ENCODE data around the gene PMEPA1. TPM values are rescaled to one million over a fixed set of nuclear protein-coding genes. Genes with fewer than 3 reads are reported as not detected.
A peak's percentile ranks its signal among the peaks of the same experiment; 100 is the strongest.

Gene PMEPA1
- total and polyA plus RNA-seq, 2 experiments from 2014 or later: 7.3 to 15.4 TPM

DNA sequence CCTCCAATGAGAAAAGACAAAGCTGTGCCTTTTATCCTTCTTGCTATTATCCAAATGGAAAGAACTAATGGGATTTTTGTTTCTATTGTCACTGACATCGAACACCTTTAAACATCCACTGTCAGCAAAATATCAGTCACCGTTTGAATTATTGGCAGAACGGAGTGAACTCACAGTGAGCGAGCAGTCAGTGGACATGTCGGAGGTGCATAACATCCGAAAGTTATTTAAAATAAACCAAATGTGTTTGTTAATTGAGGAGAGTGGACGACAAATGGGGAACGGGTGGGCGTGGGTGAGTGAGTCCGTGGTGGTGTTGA, 38.8 kb downstream of the PMEPA1 start (continued):
- TF ChIP-seq, protein P1, sequence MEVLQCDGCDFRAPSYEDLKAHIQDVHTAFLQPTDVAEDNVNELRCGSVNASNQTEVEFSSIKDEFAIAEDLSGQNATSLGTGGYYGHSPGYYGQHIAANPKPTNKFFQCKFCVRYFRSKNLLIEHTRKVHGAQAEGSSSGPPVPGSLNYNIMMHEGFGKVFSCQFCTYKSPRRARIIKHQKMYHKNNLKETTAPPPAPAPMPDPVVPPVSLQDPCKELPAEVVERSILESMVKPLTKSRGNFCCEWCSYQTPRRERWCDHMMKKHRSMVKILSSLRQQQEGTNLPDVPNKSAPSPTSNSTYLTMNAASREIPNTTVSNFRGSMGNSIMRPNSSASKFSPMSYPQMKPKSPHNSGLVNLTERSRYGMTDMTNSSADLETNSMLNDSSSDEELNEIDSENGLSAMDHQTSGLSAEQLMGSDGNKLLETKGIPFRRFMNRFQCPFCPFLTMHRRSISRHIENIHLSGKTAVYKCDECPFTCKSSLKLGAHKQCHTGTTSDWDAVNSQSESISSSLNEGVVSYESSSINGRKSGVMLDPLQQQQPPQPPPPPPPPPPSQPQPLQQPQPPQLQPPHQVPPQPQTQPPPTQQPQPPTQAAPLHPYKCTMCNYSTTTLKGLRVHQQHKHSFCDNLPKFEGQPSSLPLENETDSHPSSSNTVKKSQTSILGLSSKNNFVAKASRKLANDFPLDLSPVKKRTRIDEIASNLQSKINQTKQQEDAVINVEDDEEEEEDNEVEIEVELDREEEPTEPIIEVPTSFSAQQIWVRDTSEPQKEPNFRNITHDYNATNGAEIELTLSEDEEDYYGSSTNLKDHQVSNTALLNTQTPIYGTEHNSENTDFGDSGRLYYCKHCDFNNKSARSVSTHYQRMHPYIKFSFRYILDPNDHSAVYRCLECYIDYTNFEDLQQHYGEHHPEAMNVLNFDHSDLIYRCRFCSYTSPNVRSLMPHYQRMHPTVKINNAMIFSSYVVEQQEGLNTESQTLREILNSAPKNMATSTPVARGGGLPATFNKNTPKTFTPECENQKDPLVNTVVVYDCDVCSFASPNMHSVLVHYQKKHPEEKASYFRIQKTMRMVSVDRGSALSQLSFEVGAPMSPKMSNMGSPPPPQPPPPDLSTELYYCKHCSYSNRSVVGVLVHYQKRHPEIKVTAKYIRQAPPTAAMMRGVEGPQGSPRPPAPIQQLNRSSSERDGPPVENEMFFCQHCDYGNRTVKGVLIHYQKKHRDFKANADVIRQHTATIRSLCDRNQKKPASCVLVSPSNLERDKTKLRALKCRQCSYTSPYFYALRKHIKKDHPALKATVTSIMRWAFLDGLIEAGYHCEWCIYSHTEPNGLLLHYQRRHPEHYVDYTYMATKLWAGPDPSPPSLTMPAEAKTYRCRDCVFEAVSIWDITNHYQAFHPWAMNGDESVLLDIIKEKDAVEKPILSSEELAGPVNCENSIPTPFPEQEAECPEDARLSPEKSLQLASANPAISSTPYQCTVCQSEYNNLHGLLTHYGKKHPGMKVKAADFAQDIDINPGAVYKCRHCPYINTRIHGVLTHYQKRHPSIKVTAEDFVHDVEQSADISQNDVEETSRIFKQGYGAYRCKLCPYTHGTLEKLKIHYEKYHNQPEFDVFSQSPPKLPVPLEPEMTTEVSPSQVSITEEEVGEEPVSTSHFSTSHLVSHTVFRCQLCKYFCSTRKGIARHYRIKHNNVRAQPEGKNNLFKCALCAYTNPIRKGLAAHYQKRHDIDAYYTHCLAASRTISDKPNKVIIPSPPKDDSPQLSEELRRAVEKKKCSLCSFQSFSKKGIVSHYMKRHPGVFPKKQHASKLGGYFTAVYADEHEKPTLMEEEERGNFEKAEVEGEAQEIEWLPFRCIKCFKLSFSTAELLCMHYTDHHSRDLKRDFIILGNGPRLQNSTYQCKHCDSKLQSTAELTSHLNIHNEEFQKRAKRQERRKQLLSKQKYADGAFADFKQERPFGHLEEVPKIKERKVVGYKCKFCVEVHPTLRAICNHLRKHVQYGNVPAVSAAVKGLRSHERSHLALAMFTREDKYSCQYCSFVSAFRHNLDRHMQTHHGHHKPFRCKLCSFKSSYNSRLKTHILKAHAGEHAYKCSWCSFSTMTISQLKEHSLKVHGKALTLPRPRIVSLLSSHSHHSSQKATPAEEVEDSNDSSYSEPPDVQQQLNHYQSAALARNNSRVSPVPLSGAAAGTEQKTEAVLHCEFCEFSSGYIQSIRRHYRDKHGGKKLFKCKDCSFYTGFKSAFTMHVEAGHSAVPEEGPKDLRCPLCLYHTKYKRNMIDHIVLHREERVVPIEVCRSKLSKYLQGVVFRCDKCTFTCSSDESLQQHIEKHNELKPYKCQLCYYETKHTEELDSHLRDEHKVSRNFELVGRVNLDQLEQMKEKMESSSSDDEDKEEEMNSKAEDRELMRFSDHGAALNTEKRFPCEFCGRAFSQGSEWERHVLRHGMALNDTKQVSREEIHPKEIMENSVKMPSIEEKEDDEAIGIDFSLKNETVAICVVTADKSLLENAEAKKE (CRISPR knock-in tag; IDR thresholded peaks at IDR 0.05): no peak
- TF ChIP-seq, protein P2, sequence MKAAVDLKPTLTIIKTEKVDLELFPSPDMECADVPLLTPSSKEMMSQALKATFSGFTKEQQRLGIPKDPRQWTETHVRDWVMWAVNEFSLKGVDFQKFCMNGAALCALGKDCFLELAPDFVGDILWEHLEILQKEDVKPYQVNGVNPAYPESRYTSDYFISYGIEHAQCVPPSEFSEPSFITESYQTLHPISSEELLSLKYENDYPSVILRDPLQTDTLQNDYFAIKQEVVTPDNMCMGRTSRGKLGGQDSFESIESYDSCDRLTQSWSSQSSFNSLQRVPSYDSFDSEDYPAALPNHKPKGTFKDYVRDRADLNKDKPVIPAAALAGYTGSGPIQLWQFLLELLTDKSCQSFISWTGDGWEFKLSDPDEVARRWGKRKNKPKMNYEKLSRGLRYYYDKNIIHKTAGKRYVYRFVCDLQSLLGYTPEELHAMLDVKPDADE (IDR thresholded peaks at IDR 0.05): no peak

DNA sequence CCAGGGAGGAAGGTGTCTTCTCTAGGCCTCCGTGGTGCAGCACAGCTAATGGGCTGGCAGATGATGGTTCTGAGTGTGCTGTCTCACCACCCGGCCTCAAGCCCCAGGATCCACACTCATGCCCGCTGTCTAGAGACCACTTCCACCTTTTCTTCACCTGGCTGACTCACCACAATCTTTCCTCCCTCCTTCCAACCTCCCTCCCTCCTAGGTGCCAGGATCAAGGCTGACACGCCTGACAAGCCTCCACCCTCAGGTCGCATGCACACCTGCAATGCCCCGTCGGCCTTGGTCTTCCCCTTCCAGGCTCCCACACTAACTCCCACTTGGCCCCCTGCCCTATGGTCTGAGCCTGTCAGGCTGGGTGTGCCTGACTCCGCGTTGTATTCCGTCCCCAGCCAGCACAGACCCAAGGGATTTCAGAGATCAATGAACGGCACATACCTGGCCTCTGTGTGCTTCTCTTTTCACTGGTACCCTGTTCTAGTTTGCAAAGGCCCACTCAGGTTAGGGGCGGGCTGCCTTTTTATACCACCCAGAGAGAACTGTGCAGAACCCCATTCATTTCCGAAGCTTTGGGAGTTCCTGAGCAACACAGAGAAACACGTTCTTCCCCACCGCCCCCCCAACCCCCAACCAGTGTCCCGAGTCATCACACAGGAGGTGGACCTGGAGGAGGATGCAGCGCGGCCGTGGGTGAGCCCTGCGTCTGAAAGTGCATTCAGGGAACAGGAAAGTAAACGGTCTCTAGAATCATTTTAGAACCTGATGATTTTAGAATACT, 39.3 kb downstream of the PMEPA1 start:
- DNase-seq (ENCODE audit: low spot score) (no peak), ATAC-seq (no peak)
- H3K4me3 ChIP-seq: no peak overlapping the region
- no peak overlapping the region for H2AFZ ChIP-seq
- H3K4me2 ChIP-seq: no peak overlapping the region
- peaks cover 22% of the 10 kb centered on the region; the same call in 1 of the 2 replicates for H4K20me1 ChIP-seq (replicated peaks; ENCODE audit: insufficient read depth)
- peaks cover 19% of the 10 kb centered on the region for H3K4me1 ChIP-seq (ENCODE audit: insufficient read depth)
- H3K27me3 ChIP-seq (ENCODE audit: insufficient read depth): no peaks in the 10 kb centered on the region
- no peaks in the 10 kb centered on the region for H3K36me3 Mint-ChIP-seq (ENCODE audit: low read depth)
- H3K4me1 Mint-ChIP-seq: peaks cover 63% of the 10 kb centered on the region
- no peak overlapping the region for H3K27ac ChIP-seq (ENCODE audit: low read depth)
- H3K27me3 Mint-ChIP-seq (ENCODE audit: insufficient read depth, low read depth, poor library complexity): peaks cover 4% of the 10 kb centered on the region
- no peaks in the 10 kb centered on the region for H3F3A ChIP-seq (replicated peaks; ENCODE audit: low read depth)
- H3K9me3 Mint-ChIP-seq: no peaks in the 10 kb centered on the region
- H3K27ac Mint-ChIP-seq: peak overlapping the region; percentile 56
- no peaks in the 10 kb centered on the region for H3K9me2 ChIP-seq (ENCODE audit: insufficient read depth)
- no peak overlapping the region for H3K4me3 Mint-ChIP-seq
- H3K36me3 ChIP-seq (ENCODE audit: insufficient read depth): no peaks in the 10 kb centered on the region
- peaks cover 96% of the 10 kb centered on the region for H3K79me2 ChIP-seq (replicated peaks; ENCODE audit: insufficient read depth)
- TF ChIP-seq, protein P3, sequence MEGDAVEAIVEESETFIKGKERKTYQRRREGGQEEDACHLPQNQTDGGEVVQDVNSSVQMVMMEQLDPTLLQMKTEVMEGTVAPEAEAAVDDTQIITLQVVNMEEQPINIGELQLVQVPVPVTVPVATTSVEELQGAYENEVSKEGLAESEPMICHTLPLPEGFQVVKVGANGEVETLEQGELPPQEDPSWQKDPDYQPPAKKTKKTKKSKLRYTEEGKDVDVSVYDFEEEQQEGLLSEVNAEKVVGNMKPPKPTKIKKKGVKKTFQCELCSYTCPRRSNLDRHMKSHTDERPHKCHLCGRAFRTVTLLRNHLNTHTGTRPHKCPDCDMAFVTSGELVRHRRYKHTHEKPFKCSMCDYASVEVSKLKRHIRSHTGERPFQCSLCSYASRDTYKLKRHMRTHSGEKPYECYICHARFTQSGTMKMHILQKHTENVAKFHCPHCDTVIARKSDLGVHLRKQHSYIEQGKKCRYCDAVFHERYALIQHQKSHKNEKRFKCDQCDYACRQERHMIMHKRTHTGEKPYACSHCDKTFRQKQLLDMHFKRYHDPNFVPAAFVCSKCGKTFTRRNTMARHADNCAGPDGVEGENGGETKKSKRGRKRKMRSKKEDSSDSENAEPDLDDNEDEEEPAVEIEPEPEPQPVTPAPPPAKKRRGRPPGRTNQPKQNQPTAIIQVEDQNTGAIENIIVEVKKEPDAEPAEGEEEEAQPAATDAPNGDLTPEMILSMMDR (conservative IDR thresholded peaks at IDR 0.05; ENCODE audit: low read depth in 2 of 2): no peak
- TF ChIP-seq, protein P1 (CRISPR knock-in tag; IDR thresholded peaks at IDR 0.05): no peak
- no peak for TF ChIP-seq CREB1 (CRISPR knock-in tag; IDR thresholded peaks at IDR 0.05; ENCODE audit: low read depth)
- no peak for TF ChIP-seq STAT1 (IDR thresholded peaks at IDR 0.05; ENCODE audit: unreplicated experiment)

Measured in GM23338 (cell line).